Fibroblast of pulmonary artery (primary cell): ENCODE results near the gene AMTN.

Experiments
- DNase-seq: peaks from one replicate; pipeline ENCODE4 v3.0.0-alpha.2; 2010; ENCODE audit warnings: low read depth
- H3K4me3 ChIP-seq: replicated peaks from 2 replicates; pipeline ENCODE4 v1.5.1; 2011; ENCODE audit warnings: low read depth, mild to moderate bottlenecking, control low read depth, low read length, moderate library complexity
- CTCF ChIP-seq: IDR thresholded peaks from 2 replicates; pipeline ENCODE4 v1.5.1; 2011; ENCODE audit warnings: mild to moderate bottlenecking, control low read depth, low read length, inconsistent platforms; ENCODE audit errors: missing control alignments

Gene AMTN

GRCh38 chr4:70505151-70505748, 13.1 kb upstream of the AMTN start:
- TF ChIP-seq CTCF = no peak
- DNase-seq = peak; percentile 68
- no peak overlapping the region for H3K4me3 ChIP-seq

- TF ChIP-seq CTCF = no peak
- peak; percentile 39 for DNase-seq
- no peak overlapping the region for H3K4me3 ChIP-seq
Observed at GRCh38 chr4:70508801-70509200, 9.6 kb upstream of the AMTN start.

GRCh38 chr4:70511365-70511764, 7.0 kb upstream of the AMTN start:
- H3K4me3 ChIP-seq = no peak overlapping the region
- DNase-seq = no peak
- TF ChIP-seq CTCF = no peak

- no peak for DNase-seq
- no peak for TF ChIP-seq CTCF
Observed at GRCh38 chr4:70515367-70516250, 2.8 kb upstream of the AMTN start.

GRCh38 chr4:70518716-70519115, 347 bp downstream of the AMTN start:
- DNase-seq = no peak
- no peak for TF ChIP-seq CTCF
- no peak overlapping the region for H3K4me3 ChIP-seq

More at GRCh38 chr4:70515367-70516250, 2.8 kb upstream of the AMTN start:
- no peak overlapping the region for H3K4me3 ChIP-seq

- H3K4me3 ChIP-seq = no peak overlapping the region
- no peak for DNase-seq
- TF ChIP-seq CTCF = no peak
Observed at GRCh38 chr4:70522626-70523025, 4.3 kb downstream of the AMTN start.

GRCh38 chr4:70530997-70531396, 12.6 kb downstream of the AMTN start:
- no peak for TF ChIP-seq CTCF
- no peak overlapping the region for H3K4me3 ChIP-seq
- no peak for DNase-seq
